ENCODE data around the gene WDPCP.

The WDPCP gene

DNA sequence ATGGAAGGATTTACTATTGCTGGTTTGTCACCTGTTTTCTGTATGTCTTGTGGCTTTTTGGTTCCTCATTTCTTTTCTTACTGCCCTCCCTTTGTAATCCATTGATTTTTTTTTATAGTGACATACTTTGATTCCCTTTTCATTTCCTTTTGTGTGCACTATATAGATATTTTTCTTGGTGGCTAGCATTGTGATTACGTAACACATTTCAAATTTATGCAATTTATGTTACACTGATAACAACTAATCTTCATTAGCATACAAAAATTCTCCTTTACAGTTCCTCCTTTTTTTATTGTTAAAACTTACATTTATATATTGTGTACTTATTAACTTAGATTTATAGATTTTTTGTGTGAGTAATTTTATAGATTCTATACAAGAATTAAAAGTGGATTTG is 457.1 kb downstream of the WDPCP start:
- no peak for DNase-seq (ENCODE audit: low read depth)

DNA sequence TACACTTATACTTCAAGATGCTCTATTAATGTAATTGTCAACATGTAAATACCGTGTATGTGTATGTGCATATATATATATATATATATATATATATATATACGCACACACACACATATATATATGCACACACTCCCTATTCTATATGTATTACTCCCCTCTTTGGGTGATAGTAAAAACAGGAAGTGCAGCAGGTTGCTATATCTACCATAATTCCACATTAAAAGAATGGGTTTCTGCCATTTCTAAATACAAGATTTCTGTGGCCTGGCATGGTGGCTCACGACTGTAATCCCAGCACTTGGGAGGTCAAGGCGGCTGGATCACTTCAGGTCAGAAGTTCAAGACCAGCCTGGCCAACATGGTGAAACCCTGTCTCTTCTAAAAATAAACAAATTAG is 460.7 kb downstream of the WDPCP start:
- no peak for DNase-seq (ENCODE audit: low read depth)
- no peak overlapping the region for H3K4me3 ChIP-seq (ENCODE audit: control insufficient read depth, low read depth, low read length)
- TF ChIP-seq, protein P1, sequence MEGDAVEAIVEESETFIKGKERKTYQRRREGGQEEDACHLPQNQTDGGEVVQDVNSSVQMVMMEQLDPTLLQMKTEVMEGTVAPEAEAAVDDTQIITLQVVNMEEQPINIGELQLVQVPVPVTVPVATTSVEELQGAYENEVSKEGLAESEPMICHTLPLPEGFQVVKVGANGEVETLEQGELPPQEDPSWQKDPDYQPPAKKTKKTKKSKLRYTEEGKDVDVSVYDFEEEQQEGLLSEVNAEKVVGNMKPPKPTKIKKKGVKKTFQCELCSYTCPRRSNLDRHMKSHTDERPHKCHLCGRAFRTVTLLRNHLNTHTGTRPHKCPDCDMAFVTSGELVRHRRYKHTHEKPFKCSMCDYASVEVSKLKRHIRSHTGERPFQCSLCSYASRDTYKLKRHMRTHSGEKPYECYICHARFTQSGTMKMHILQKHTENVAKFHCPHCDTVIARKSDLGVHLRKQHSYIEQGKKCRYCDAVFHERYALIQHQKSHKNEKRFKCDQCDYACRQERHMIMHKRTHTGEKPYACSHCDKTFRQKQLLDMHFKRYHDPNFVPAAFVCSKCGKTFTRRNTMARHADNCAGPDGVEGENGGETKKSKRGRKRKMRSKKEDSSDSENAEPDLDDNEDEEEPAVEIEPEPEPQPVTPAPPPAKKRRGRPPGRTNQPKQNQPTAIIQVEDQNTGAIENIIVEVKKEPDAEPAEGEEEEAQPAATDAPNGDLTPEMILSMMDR (IDR thresholded peaks at IDR 0.05; ENCODE audit: control insufficient read depth, insufficient read depth, low read depth, low read length, missing control alignments), result no peak

More for the DNA sequence above, 457.1 kb downstream of the WDPCP start:
- no peak overlapping the region for H3K4me3 ChIP-seq (ENCODE audit: control insufficient read depth, low read depth, low read length)
- TF ChIP-seq, protein P1 (IDR thresholded peaks at IDR 0.05; ENCODE audit: control insufficient read depth, insufficient read depth, low read depth, low read length, missing control alignments), result no peak

DNA sequence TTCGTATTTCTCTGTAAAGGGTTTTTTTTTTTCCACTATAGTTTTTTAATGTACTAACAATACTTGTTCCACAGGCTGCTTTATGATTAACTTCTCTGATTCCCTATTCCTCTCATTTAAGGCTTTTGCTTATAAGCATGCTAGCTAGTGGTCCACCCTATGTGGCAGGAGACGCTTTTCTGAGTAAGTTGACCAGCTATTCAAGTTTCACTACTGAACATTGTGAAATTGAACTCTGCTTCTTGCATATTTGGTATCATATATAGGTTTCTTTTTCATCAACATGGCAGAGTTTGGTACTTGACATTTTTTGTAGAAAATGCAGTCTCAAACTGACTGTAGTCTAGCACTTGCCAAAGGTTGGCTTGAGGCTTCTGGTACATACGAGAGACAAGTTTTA is 463.4 kb downstream of the WDPCP start:
- TF ChIP-seq, protein P1 (IDR thresholded peaks at IDR 0.05; ENCODE audit: control insufficient read depth, insufficient read depth, low read depth, low read length, missing control alignments), result no peak
- no peak for DNase-seq (ENCODE audit: low read depth)
- no peak overlapping the region for H3K4me3 ChIP-seq (ENCODE audit: control insufficient read depth, low read depth, low read length)

GRCh38 chr2:63124218-63124617 is 464.1 kb downstream of the WDPCP start:
- no peak for DNase-seq (ENCODE audit: low read depth)
- TF ChIP-seq, protein P1 (IDR thresholded peaks at IDR 0.05; ENCODE audit: control insufficient read depth, insufficient read depth, low read depth, low read length, missing control alignments), result no peak

DNA sequence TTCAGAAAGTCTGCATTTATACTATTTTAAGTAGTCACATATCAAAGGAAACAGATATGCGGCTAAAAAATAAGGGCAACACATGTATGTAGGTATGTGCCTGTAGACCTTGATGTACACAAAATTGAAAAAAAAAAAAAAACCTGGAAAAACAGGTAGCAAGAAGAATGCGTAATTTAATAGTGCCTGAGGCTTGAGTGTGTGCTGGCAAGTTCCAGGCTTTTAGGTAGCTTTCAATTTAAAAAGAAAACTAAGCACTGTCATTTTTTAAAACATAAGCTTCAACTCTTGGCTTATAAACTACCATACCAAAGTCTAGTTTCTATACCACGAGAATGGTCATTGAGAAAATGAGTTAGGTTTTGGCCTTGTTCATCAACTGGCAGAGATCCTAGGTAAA is 465.4 kb downstream of the WDPCP start:
- no peak overlapping the region for H3K4me3 ChIP-seq (ENCODE audit: control insufficient read depth, low read depth, low read length)
- no peak for DNase-seq (ENCODE audit: low read depth)
- TF ChIP-seq, protein P1 (IDR thresholded peaks at IDR 0.05; ENCODE audit: control insufficient read depth, insufficient read depth, low read depth, low read length, missing control alignments), result no peak

More at GRCh38 chr2:63124218-63124617, 464.1 kb downstream of the WDPCP start:
- H3K4me3 ChIP-seq (ENCODE audit: control insufficient read depth, low read depth, low read length), result no peak overlapping the region

GRCh38 chr2:63121055-63121834 is 467.0 kb downstream of the WDPCP start:
- TF ChIP-seq, protein P1 (IDR thresholded peaks at IDR 0.05; ENCODE audit: control insufficient read depth, insufficient read depth, low read depth, low read length, missing control alignments), result no peak
- no peak overlapping the region for H3K4me3 ChIP-seq (ENCODE audit: control insufficient read depth, low read depth, low read length)
- no peak for DNase-seq (ENCODE audit: low read depth)
